Ramos (cell line): ENCODE results near the gene SNCAIP.

Experiments used
- in situ Hi-C: fragments of 300-500 bp; cut with MboI; formaldehyde crosslinking; loops from one replicate; pipeline ENCODE4 v1.14.3; 2022; ENCODE audit warnings: low sequenced_read_pairs; ENCODE audit not compliant: unreplicated experiment

Gene SNCAIP

GRCh38 chr5:122311961-122312590 lies at the start of gene SNCAIP:
Gene SNCAIP, plus strand, starts transcription at chr5:122312237. Its CDS starts 78,898 bp downstream, at chr5:122391135.
- in situ Hi-C loops, result no loop called here

- in situ Hi-C loops, result no loop called here
Measured at GRCh38 chr5:122263352-122264030, 48.5 kb upstream of the SNCAIP start.

- in situ Hi-C loops, result no loop called here
Measured at GRCh38 chr5:122264610-122265009, 47.4 kb upstream of the SNCAIP start.

GRCh38 chr5:122267185-122267584 lies 44.9 kb upstream of the SNCAIP start:
- in situ Hi-C loops, result no loop called here

- in situ Hi-C loops, result no loop called here
Measured at GRCh38 chr5:122273696-122274095, 38.3 kb upstream of the SNCAIP start.

- in situ Hi-C loops, result no loop called here
Measured at GRCh38 chr5:122283592-122283991, 28.4 kb upstream of the SNCAIP start.

- in situ Hi-C loops, result no loop called here
Measured at GRCh38 chr5:122286541-122286940, 25.5 kb upstream of the SNCAIP start.

- in situ Hi-C loops, result no loop called here
Measured at GRCh38 chr5:122287101-122287500, 24.9 kb upstream of the SNCAIP start.

GRCh38 chr5:122291000-122291901 lies 20.8 kb upstream of the SNCAIP start:
- in situ Hi-C loops, result no loop called here

GRCh38 chr5:122292332-122292731 lies 19.7 kb upstream of the SNCAIP start:
- in situ Hi-C loops, result no loop called here

- in situ Hi-C loops, result no loop called here
Measured at GRCh38 chr5:122295138-122295537, 16.9 kb upstream of the SNCAIP start.

GRCh38 chr5:122296871-122297270 lies 15.2 kb upstream of the SNCAIP start:
- in situ Hi-C loops, result no loop called here

- in situ Hi-C loops, result no loop called here
Measured at GRCh38 chr5:122297587-122298298, 14.3 kb upstream of the SNCAIP start.

GRCh38 chr5:122300374-122300773 lies 11.7 kb upstream of the SNCAIP start:
- in situ Hi-C loops, result no loop called here

- in situ Hi-C loops, result no loop called here
Measured at GRCh38 chr5:122301016-122301415, 11.0 kb upstream of the SNCAIP start.

- in situ Hi-C loops, result no loop called here
Measured at GRCh38 chr5:122304471-122305215, 7.4 kb upstream of the SNCAIP start.

- in situ Hi-C loops, result no loop called here
Measured at GRCh38 chr5:122306461-122306860, 5.6 kb upstream of the SNCAIP start.

- in situ Hi-C loops, result no loop called here
Measured at GRCh38 chr5:122310889-122311288, 1.1 kb upstream of the SNCAIP start.

GRCh38 chr5:122311497-122311960 lies 508 bp upstream of the SNCAIP start:
- in situ Hi-C loops, result no loop called here
